ENCODE measurements around the gene RNASE11. TPM values are rescaled to one million over a fixed set of nuclear protein-coding genes. Genes with fewer than 3 reads are reported as not detected.

The RNASE11 gene
- total and polyA plus RNA-seq, 10 of the 15 experiments (the other 5 are each of a cell fraction or from before 2014, with no cell fraction given), result not detected

- TF ChIP-seq MXI1 (IDR thresholded peaks at IDR 0.05; ENCODE audit: low read depth, low read length) (peak; percentile 40), FOXM1 (IDR thresholded peaks at IDR 0.05; ENCODE audit: low read depth, low read length) (peak; percentile 50), GABPA (IDR thresholded peaks at IDR 0.05; ENCODE audit: low read depth) (peak; percentile 14; the same call in 1 of the 2 replicates), TBL1XR1 (IDR thresholded peaks at IDR 0.05; ENCODE audit: low read depth, low read length) (no peak), USF2 (IDR thresholded peaks at IDR 0.05; ENCODE audit: borderline replicate concordance, low read depth, low read length) (no peak), RAD21 (IDR thresholded peaks at IDR 0.05; ENCODE audit: insufficient read depth, low read depth, low read length) (0 out of 2 replicates have a peak, but pooled peaks have one; percentile 7), CHD1 (IDR thresholded peaks at IDR 0.05; ENCODE audit: low read depth, low read length) (no peak)
Observed at GRCh38 chr14:20613094-20614037, 25.6 kb upstream of the RNASE11 start (continued).

DNA sequence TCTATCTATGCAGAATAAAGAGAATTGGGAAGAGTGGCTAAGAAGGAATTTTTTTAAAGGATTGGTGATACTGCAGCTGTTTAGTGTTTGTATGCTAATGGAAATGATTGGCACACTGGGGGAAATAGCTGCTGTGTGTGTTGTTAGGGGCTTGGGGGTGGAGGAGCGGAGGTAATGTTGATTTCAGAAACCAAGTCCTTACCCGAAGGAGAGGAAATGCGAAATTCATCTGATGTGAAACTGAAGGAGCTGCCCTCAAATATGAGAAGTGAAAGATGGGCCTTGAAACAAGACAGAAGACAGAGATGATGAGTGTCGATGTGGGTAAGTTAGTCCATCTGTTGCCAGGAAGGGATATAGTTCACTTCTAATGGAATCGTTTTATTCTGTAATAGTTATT is 24.6 kb upstream of the RNASE11 start:
- in situ Hi-C loops (cut with MboI) (loop anchor here (5.0 kb wide), 1 partner anchor 200 kb away; the partner anchor contains the start of gene TEP1), intact Hi-C loops (cut with micrococcal nuclease; ENCODE audit: unreplicated experiment) (loop anchor here (1.0 to 5.0 kb wide), 3 partner anchors 50 to 270 kb away; partner anchors contain the start of genes PARP2 and TEP1)
- Histone ChIP-seq H3K36me3 (ENCODE audit: control insufficient read depth in 2 of 2, insufficient read depth in 2 of 2, low read length in 1 of 2) (no peaks in the 10 kb centered on the region), H3K9ac (ENCODE audit: control insufficient read depth, insufficient read depth, low read length) (no peak overlapping the region), H3K9me3 (replicated peaks; ENCODE audit: control insufficient read depth, insufficient read depth, low read length) (no peaks in the 10 kb centered on the region), H3K79me2 (ENCODE audit: control insufficient read depth, insufficient read depth, low read length) (no peaks in the 10 kb centered on the region), H4K20me1 (ENCODE audit: control insufficient read depth, insufficient read depth) (no peaks in the 10 kb centered on the region), H2AFZ (ENCODE audit: control insufficient read depth, low read depth, low read length) (no peak overlapping the region), H3K4me2 (ENCODE audit: control insufficient read depth, insufficient read depth) (peak overlapping the region; percentile 97), H3K4me1 (ENCODE audit: control insufficient read depth, insufficient read depth, low read length) (peaks cover 40% of the 10 kb centered on the region), H3K27ac (ENCODE audit: control insufficient read depth, insufficient read depth) (peak overlapping the region; percentile 54; the same call in 1 of the 2 replicates), H3K27me3 (replicated peaks in 1 of 2; ENCODE audit: control insufficient read depth in 2 of 2, insufficient read depth in 2 of 2, low read length in 1 of 2) (no peaks in the 10 kb centered on the region), H3K4me3 (peak overlapping the region; percentile 14; the same call in 1 of the 2 replicates)
- ChIA-PET RAD21 (ENCODE audit: unreplicated experiment) (interaction anchor here (0.9 to 3.5 kb wide), 13 partner anchors 11 to 283 kb away, joined by 3 to 49 read pairs (median 7); partner anchors contain the start of genes PARP2, PIP4P1 and RNASE4), SMC1A (ENCODE audit: uncharacterized antibody, unreplicated experiment) (interaction anchor here (0.7 to 3.9 kb wide), 16 partner anchors 10 to 468 kb away, joined by 3 to 38 read pairs (median 5); partner anchors contain the start of genes ANG, PARP2, RNASE4 and TEP1), CTCF (interaction anchor here (1.1 to 10.3 kb wide), 15 partner anchors 11 to 403 kb away, joined by 3 to 163 read pairs (median 9); partner anchors contain the start of genes ANG, RNASE4 and TEP1), POLR2A (interaction anchor here (1.4 to 2.9 kb wide), 3 partner anchors 52 to 76 kb away, joined by 6 to 19 read pairs (median 9); partner anchors contain the start of gene ANG)
- 0% methylated on average over 5 of the region's 5 CpGs for WGBS (ENCODE audit: insufficient coverage, insufficient replicate concordance, low lambda C conversion rate, missing lambda C conversion rate)
- DNase-seq (ENCODE audit: low read depth, low spot score), result no peak
- no peak for FAIRE-seq
- BruUV-seq (replicated peaks), result no TSS peak
- ATAC-seq, result peak; percentile 56
- TF ChIP-seq BCL11A (IDR thresholded peaks at IDR 0.05; ENCODE audit: low read depth, low read length) (peak; percentile 41; the same call in 1 of the 2 replicates), CHD2 (IDR thresholded peaks at IDR 0.05; ENCODE audit: borderline replicate concordance, low read depth, low read length) (no peak), CREM (IDR thresholded peaks at IDR 0.05; ENCODE audit: low read depth) (0 out of 2 replicates have a peak, but pooled peaks have one; percentile 34), RUNX3 (IDR thresholded peaks at IDR 0.05; ENCODE audit: low read length) (peak; percentile 56), EED (IDR thresholded peaks at IDR 0.05; ENCODE audit: low read depth) (peak; percentile 75), NBN (IDR thresholded peaks at IDR 0.05) (peak; percentile 19; the same call in 1 of the 2 replicates), TCF7 (IDR thresholded peaks at IDR 0.05; ENCODE audit: borderline replicate concordance) (no peak), ZZZ3 (IDR thresholded peaks at IDR 0.05; ENCODE audit: control insufficient read depth, insufficient read length, low read depth) (no peak), SPI1 (IDR thresholded peaks at IDR 0.05; ENCODE audit: borderline replicate concordance, insufficient read depth, low read depth, low read length) (peak; percentile 90), ASH2L (IDR thresholded peaks at IDR 0.05; ENCODE audit: borderline replicate concordance, low read depth) (no peak), IKZF2 (IDR thresholded peaks at IDR 0.05) (peak; percentile 71 to 79), PML (IDR thresholded peaks at IDR 0.05; ENCODE audit: low read length) (no peak), PKNOX1 (IDR thresholded peaks at IDR 0.05) (peak; percentile 79), JUND (IDR thresholded peaks at IDR 0.05; ENCODE audit: low read depth, low read length) (no peak), MTA2 (IDR thresholded peaks at IDR 0.05; ENCODE audit: low read depth) (peak; percentile 33; the same call in 1 of the 2 replicates)
